A549 (cell line): ENCODE measurements around the gene WHRN. TPM values are rescaled to one million over a fixed set of nuclear protein-coding genes. Genes with fewer than 3 reads are reported as not detected.

ENCODE experiments used
- ATAC-seq, 2 experiments: fragments of 200-7000 bp in 1 of 2; fragments of >200 bp in 1 of 2; cut with Nextera tagmentation in 1 of 2; cut with Tn5 transposase in 1 of 2; 3 replicates each; pipeline versions ENCODE4 v1.8.0 to v1.9.1; 2018 to 2020; ENCODE audit warnings: mild to moderate bottlenecking in 1 of 2, moderate library complexity in 1 of 2
- CTCF ChIA-PET: fragments of 300-600 bp; sonication (Branson Sonifier 250); formaldehyde crosslinking; extraction: SDS; loops from one replicate; lab custom pipeline; 2021; ENCODE audit warnings: antibody characterized with exemption, inconsistent platforms; lab: Yijun Ruan, JAX
- POLR2A ChIA-PET: fragments of 350-600 bp; formaldehyde crosslinking; extraction: SDS; loops from one replicate; lab custom pipeline; 2021; ENCODE audit warnings: antibody characterized with exemption, inconsistent platforms; lab: Yijun Ruan, JAX
- DNase-seq, 2 experiments: peaks; one replicate each; pipeline versions ENCODE4 v3.0.0 to v3.0.0-alpha.2; 2011 to 2016; ENCODE audit warnings: low read depth in 1 of 2, low spot score in 1 of 2
- FAIRE-seq: peaks from 2 replicates; lab custom pipeline; 2011; peaks lifted over from hg19 to GRCh38; lab: Jason Lieb, UNC
- H3K27ac ChIP-seq, 2 experiments: fragments of >200 bp; sonication (Bioruptor Twin); formaldehyde crosslinking; 3 replicates each; pipeline ENCODE4 v1.5.1; 2016 to 2017
- H3K4me1 ChIP-seq: fragments of >200 bp; sonication (Bioruptor Twin); formaldehyde crosslinking; 3 replicates; pipeline ENCODE4 v1.6.1; 2016
- H3K4me2 ChIP-seq: fragments of >200 bp; sonication (Bioruptor Twin); formaldehyde crosslinking; 3 replicates; pipeline ENCODE4 v1.6.1; 2016
- H3K4me3 ChIP-seq: fragments of >200 bp; sonication (Bioruptor Twin); formaldehyde crosslinking; 3 replicates; pipeline ENCODE4 v1.5.1; 2016
- H3K9me3 ChIP-seq: fragments of >200 bp; sonication (Bioruptor Twin); formaldehyde crosslinking; 3 replicates; pipeline ENCODE4 v1.6.1; 2016
- FOSL2 ChIP-seq, 2 experiments: fragments of 450-650 bp in 1 of 2; fragments of >200 bp in 1 of 2; sonication (Bioruptor Twin) in 1 of 2; formaldehyde crosslinking; IDR thresholded peaks; 2 replicates each; pipeline versions ENCODE4 v1.5.0 to v1.6.1; 2016 to 2020; ENCODE audit warnings: mild to moderate bottlenecking in 1 of 2, moderate library complexity in 1 of 2
- HDAC2 ChIP-seq: fragments of 200-600 bp; sonication (generic); IDR thresholded peaks from 2 replicates; pipeline ENCODE4 v1.6.1; 2016
- HOXA7 ChIP-seq: fragments of 250-450 bp; sonication (Bioruptor Pico); IDR thresholded peaks from 2 replicates; pipeline ENCODE4 v1.5.0; 2020; ENCODE audit warnings: mild to moderate bottlenecking, moderate library complexity
- HOXB13 ChIP-seq: fragments of 250-450 bp; sonication (Bioruptor Pico); IDR thresholded peaks from 2 replicates; pipeline ENCODE4 v1.5.0; 2020; ENCODE audit warnings: low read depth, mild to moderate bottlenecking, moderate library complexity
- HOXB5 ChIP-seq: fragments of 250-450 bp; sonication (Bioruptor Pico); IDR thresholded peaks from 2 replicates; pipeline ENCODE4 v1.5.0; 2020; ENCODE audit warnings: mild to moderate bottlenecking, moderate library complexity
- JUN ChIP-seq, 2 experiments: fragments of >200 bp; sonication (Bioruptor Twin); formaldehyde crosslinking; IDR thresholded peaks; 2 replicates in 1 of 2; 3 replicates in 1 of 2; pipeline ENCODE4 v1.6.1; 2016 to 2017
- JUNB ChIP-seq: fragments of >200 bp; sonication (Bioruptor Twin); formaldehyde crosslinking; IDR thresholded peaks from 2 replicates; pipeline ENCODE4 v1.6.1; 2016
- MYC ChIP-seq: IDR thresholded peaks from 2 replicates; pipeline ENCODE4 v1.6.1; 2012; ENCODE audit warnings: mild to moderate bottlenecking, inconsistent platforms, low read length, improper control_type of control experiment, borderline replicate concordance
- NPAS2 ChIP-seq: fragments of 250-450 bp; sonication (Bioruptor Pico); IDR thresholded peaks from 2 replicates; pipeline ENCODE4 v1.8.0; 2022; ENCODE audit warnings: mild to moderate bottlenecking, moderate library complexity, borderline replicate concordance
- POLR2A ChIP-seq: IDR thresholded peaks from 2 replicates; pipeline ENCODE4 v1.6.1; 2012; ENCODE audit warnings: mild to moderate bottlenecking, low read length
- POLR2AphosphoS2 ChIP-seq: conservative IDR thresholded peaks from 2 replicates; pipeline ENCODE4 v1.6.1; 2012; ENCODE audit warnings: low read length, improper control_type of control experiment, inconsistent platforms
- RAD21 ChIP-seq, 2 experiments: fragments of >200 bp in 1 of 2; sonication (Bioruptor Twin) in 1 of 2; formaldehyde crosslinking in 1 of 2; IDR thresholded peaks in 1 of 2; conservative IDR thresholded peaks in 1 of 2; 2 replicates in 1 of 2; 3 replicates in 1 of 2; pipeline ENCODE4 v1.6.1; 2012 to 2018; ENCODE audit warnings: inconsistent platforms in 1 of 2
- SREBF2 ChIP-seq: fragments of 450-650 bp; IDR thresholded peaks from 2 replicates; pipeline ENCODE4 v1.6.1; 2014; ENCODE audit warnings: mild to moderate bottlenecking, moderate library complexity
- TFCP2L1 ChIP-seq: fragments of 250-450 bp; sonication (Bioruptor Pico); IDR thresholded peaks from 2 replicates; pipeline ENCODE4 v1.5.0; 2021; ENCODE audit warnings: mild to moderate bottlenecking
- USF2 ChIP-seq: fragments of 450-650 bp; IDR thresholded peaks from 2 replicates; pipeline ENCODE4 v1.6.1; 2014; ENCODE audit warnings: antibody characterized with exemption
- ZNF302 ChIP-seq: fragments of 250-450 bp; sonication (Bioruptor Pico); IDR thresholded peaks from 2 replicates; pipeline ENCODE4 v1.9.0; 2021; ENCODE audit warnings: inconsistent platforms, mild to moderate bottlenecking, moderate library complexity
- WGBS: methylation state at CpG from one replicate; pipeline ENCODE4 v1.1.6; 2017; ENCODE audit errors: missing lambda C conversion rate; 5-methylcytosine and 5-hydroxymethylcytosine counted together
- polyA plus RNA-seq, 4 experiments: library from polyadenylated mRNA; depleted of rRNA in 3 of 4; stranded (reverse); fragments of >200 nt; fragmentation: RNase III in 1 of 4; extraction: RNeasy Plus Mini Kit Qiagen cat#74134 plus additional on column Dnase treatment in 1 of 4; gene quantifications; 2 replicates in 3 of 4; 3 replicates in 1 of 4; pipeline ENCODE4 v1.2.3, GENCODE V29; 2011 to 2017
- TF ChIP-seq, protein P1 (sequence below): fragments of >200 bp; sonication (Bioruptor Twin); formaldehyde crosslinking; IDR thresholded peaks from 2 replicates; pipeline ENCODE4 v1.6.1; 2016
- TF ChIP-seq, protein P2 (sequence below): fragments of 200-600 bp; sonication (generic); IDR thresholded peaks from 2 replicates; pipeline ENCODE4 v1.6.1; 2016; ENCODE audit warnings: antibody characterized with exemption, mild to moderate bottlenecking, moderate library complexity
- TF ChIP-seq, protein P3 (sequence below): fragments of >200 bp; sonication (Bioruptor Twin); formaldehyde crosslinking; IDR thresholded peaks from 3 replicates; pipeline ENCODE4 v1.6.1; 2016
- TF ChIP-seq, protein P4 (sequence below): fragments of 150-350 bp; IDR thresholded peaks from 2 replicates; pipeline ENCODE4 v1.6.1; 2014; ENCODE audit warnings: low read depth, mild to moderate bottlenecking, low read length

The WHRN gene
- polyA plus RNA-seq, 2 of the 4 experiments (the other 2 are of a cell fraction) = 1.2 to 3.2 TPM

- WGBS = 42% methylated on average over 3 of the region's 3 CpGs
- H3K27ac ChIP-seq = no peak overlapping the region
- FAIRE-seq (no peak), DNase-seq (no peak), ATAC-seq (no peak)
- POLR2A ChIA-PET = no interaction called here
- TF ChIP-seq HOXB13 (CRISPR knock-in tag) (no peak), HOXB5 (no peak), HOXA7 (CRISPR knock-in tag) (no peak), HDAC2 (no peak)
- peaks cover 10% of the 10 kb centered on the region; the same call in 1 of the 3 replicates for H3K4me1 ChIP-seq
- no peak overlapping the region for H3K4me2 ChIP-seq
- no peak overlapping the region for H3K4me3 ChIP-seq
- H3K9me3 ChIP-seq = no peaks in the 10 kb centered on the region
- CTCF ChIA-PET = interaction anchor here (0.7 to 3.6 kb wide), 9 partner anchors 9 to 1074 kb away, joined by 3 to 29 read pairs (median 3); partner anchors contain the start of gene ATP6V1G1
Measured at GRCh38 chr9:114450181-114450580, 55.1 kb downstream of the WHRN start.

GRCh38 chr9:114449236-114449635 lies 56.0 kb downstream of the WHRN start:
- no peak for FAIRE-seq
- no peaks in the 10 kb centered on the region for H3K9me3 ChIP-seq
- ChIA-PET CTCF (interaction anchor here (0.9 to 3.6 kb wide), 4 partner anchors 15 to 204 kb away, joined by 3 to 29 read pairs (median 5); no protein-coding TSS in a partner anchor), POLR2A (no interaction called here)
- H3K27ac ChIP-seq = no peak overlapping the region
- WGBS = 56% methylated on average over 5 of the region's 5 CpGs
- H3K4me3 ChIP-seq = no peak overlapping the region
- peaks cover 10% of the 10 kb centered on the region; the same call in 1 of the 3 replicates for H3K4me1 ChIP-seq
- no peak for DNase-seq
- no peak overlapping the region for H3K4me2 ChIP-seq
- ATAC-seq = no peak
- TF ChIP-seq, protein P1, sequence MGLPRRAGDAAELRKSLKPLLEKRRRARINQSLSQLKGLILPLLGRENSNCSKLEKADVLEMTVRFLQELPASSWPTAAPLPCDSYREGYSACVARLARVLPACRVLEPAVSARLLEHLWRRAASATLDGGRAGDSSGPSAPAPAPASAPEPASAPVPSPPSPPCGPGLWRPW = no peak
- TF ChIP-seq HOXB13 (CRISPR knock-in tag) = no peak
- TF ChIP-seq HOXB5 = no peak
- no peak for TF ChIP-seq ZNF302
- TF ChIP-seq, protein P2, sequence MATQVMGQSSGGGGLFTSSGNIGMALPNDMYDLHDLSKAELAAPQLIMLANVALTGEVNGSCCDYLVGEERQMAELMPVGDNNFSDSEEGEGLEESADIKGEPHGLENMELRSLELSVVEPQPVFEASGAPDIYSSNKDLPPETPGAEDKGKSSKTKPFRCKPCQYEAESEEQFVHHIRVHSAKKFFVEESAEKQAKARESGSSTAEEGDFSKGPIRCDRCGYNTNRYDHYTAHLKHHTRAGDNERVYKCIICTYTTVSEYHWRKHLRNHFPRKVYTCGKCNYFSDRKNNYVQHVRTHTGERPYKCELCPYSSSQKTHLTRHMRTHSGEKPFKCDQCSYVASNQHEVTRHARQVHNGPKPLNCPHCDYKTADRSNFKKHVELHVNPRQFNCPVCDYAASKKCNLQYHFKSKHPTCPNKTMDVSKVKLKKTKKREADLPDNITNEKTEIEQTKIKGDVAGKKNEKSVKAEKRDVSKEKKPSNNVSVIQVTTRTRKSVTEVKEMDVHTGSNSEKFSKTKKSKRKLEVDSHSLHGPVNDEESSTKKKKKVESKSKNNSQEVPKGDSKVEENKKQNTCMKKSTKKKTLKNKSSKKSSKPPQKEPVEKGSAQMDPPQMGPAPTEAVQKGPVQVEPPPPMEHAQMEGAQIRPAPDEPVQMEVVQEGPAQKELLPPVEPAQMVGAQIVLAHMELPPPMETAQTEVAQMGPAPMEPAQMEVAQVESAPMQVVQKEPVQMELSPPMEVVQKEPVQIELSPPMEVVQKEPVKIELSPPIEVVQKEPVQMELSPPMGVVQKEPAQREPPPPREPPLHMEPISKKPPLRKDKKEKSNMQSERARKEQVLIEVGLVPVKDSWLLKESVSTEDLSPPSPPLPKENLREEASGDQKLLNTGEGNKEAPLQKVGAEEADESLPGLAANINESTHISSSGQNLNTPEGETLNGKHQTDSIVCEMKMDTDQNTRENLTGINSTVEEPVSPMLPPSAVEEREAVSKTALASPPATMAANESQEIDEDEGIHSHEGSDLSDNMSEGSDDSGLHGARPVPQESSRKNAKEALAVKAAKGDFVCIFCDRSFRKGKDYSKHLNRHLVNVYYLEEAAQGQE = no peak
- TF ChIP-seq TFCP2L1 (CRISPR knock-in tag) = no peak
- TF ChIP-seq USF2 = no peak
- TF ChIP-seq, protein P3, sequence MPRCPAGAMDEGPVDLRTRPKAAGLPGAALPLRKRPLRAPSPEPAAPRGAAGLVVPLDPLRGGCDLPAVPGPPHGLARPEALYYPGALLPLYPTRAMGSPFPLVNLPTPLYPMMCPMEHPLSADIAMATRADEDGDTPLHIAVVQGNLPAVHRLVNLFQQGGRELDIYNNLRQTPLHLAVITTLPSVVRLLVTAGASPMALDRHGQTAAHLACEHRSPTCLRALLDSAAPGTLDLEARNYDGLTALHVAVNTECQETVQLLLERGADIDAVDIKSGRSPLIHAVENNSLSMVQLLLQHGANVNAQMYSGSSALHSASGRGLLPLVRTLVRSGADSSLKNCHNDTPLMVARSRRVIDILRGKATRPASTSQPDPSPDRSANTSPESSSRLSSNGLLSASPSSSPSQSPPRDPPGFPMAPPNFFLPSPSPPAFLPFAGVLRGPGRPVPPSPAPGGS = no peak
- TF ChIP-seq POLR2AphosphoS2 = no peak
- no peak for TF ChIP-seq POLR2A
- no peak for TF ChIP-seq MYC
- no peak for TF ChIP-seq JUNB
- TF ChIP-seq FOSL2 (IDR thresholded peaks at IDR 0.05) = no peak
- no peak for TF ChIP-seq FOSL2 (CRISPR knock-in tag; IDR thresholded peaks at IDR 0.05)
- TF ChIP-seq RAD21 (conservative IDR thresholded peaks at IDR 0.05 in 1 of 2, IDR thresholded peaks at IDR 0.05 in 1 of 2) = no peak
- TF ChIP-seq JUN (IDR thresholded peaks at IDR 0.05) = no peak
- no peak for TF ChIP-seq SREBF2
- no peak for TF ChIP-seq NPAS2 (CRISPR knock-in tag)
- TF ChIP-seq, protein P4, sequence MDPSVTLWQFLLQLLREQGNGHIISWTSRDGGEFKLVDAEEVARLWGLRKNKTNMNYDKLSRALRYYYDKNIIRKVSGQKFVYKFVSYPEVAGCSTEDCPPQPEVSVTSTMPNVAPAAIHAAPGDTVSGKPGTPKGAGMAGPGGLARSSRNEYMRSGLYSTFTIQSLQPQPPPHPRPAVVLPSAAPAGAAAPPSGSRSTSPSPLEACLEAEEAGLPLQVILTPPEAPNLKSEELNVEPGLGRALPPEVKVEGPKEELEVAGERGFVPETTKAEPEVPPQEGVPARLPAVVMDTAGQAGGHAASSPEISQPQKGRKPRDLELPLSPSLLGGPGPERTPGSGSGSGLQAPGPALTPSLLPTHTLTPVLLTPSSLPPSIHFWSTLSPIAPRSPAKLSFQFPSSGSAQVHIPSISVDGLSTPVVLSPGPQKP = no peak
- TF ChIP-seq HOXA7 (CRISPR knock-in tag) = no peak
